ENCODE results near the gene OR52D1. TPM values are rescaled to one million over a fixed set of nuclear protein-coding genes. Genes with fewer than 3 reads are reported as not detected.

Gene OR52D1
- total and polyA plus RNA-seq, 8 donors = not detected

DNA sequence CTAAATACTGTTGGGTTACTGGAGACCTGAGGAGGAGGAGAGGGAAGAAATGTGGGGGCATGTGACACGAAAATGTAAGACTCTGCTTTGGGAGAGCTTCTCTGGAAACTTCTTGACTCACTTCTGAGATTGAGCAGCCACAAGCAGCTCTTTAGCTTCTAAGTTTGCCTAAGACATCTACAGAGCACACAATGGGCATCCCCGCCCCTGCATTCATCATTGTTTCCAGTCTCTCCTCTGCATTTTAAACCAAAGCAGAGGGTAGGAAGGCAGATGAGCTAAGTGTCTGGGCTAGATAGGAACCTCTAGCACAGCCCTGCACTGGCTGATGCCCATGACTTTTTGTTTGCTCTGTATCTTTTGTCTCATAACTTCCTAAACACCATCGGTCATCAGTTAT, 2.1 kb upstream of the OR52D1 start:
- DNase-seq (no peak), FAIRE-seq (no peak), ATAC-seq (no peak)
- Histone ChIP-seq H3K27ac (no peak overlapping the region), H3K27me3 (no peaks in the 10 kb centered on the region), H3K9me3 (no peaks in the 10 kb centered on the region), H3K4me1 (no peaks in the 10 kb centered on the region), H3K4me3 (no peak overlapping the region), H3K36me3 (no peaks in the 10 kb centered on the region)
- 49 to 59% methylated on average over 3 of the region's 3 CpGs for WGBS, 2 donors
- TF ChIP-seq, protein P1, sequence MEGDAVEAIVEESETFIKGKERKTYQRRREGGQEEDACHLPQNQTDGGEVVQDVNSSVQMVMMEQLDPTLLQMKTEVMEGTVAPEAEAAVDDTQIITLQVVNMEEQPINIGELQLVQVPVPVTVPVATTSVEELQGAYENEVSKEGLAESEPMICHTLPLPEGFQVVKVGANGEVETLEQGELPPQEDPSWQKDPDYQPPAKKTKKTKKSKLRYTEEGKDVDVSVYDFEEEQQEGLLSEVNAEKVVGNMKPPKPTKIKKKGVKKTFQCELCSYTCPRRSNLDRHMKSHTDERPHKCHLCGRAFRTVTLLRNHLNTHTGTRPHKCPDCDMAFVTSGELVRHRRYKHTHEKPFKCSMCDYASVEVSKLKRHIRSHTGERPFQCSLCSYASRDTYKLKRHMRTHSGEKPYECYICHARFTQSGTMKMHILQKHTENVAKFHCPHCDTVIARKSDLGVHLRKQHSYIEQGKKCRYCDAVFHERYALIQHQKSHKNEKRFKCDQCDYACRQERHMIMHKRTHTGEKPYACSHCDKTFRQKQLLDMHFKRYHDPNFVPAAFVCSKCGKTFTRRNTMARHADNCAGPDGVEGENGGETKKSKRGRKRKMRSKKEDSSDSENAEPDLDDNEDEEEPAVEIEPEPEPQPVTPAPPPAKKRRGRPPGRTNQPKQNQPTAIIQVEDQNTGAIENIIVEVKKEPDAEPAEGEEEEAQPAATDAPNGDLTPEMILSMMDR (IDR thresholded peaks at IDR 0.05) = no peak
- intact Hi-C loops (cut with DNase I) = no loop called here

DNA sequence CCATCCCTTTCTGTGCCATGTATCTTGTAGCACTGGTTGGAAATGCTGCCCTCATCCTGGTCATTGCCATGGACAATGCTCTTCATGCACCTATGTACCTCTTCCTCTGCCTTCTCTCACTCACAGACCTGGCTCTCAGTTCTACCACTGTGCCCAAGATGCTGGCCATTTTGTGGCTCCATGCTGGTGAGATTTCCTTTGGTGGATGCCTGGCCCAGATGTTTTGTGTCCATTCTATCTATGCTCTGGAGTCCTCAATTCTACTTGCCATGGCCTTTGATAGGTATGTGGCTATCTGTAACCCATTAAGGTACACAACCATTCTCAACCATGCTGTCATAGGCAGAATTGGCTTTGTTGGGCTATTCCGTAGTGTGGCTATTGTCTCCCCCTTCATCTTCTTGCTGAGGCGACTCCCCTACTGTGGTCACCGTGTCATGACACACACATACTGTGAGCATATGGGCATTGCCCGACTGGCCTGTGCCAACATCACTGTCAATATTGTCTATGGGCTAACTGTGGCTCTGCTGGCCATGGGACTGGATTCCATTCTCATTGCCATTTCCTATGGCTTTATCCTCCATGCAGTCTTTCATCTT, 414 bp downstream of the OR52D1 start:
- no peaks in the 10 kb centered on the region for H3K36me3 ChIP-seq
- intact Hi-C loops (cut with DNase I) = no loop called here
- no peak overlapping the region for H3K4me3 ChIP-seq
- H3K4me1 ChIP-seq = no peaks in the 10 kb centered on the region
- no peak for DNase-seq
- ATAC-seq = no peak
- FAIRE-seq = no peak
- WGBS, 2 donors = 88 to 93% methylated on average over 4 of the region's 4 CpGs
- no peaks in the 10 kb centered on the region for H3K27me3 ChIP-seq
- H3K9me3 ChIP-seq = no peaks in the 10 kb centered on the region
- no peak overlapping the region for H3K27ac ChIP-seq
- TF ChIP-seq, protein P1 (IDR thresholded peaks at IDR 0.05) = no peak

DNA sequence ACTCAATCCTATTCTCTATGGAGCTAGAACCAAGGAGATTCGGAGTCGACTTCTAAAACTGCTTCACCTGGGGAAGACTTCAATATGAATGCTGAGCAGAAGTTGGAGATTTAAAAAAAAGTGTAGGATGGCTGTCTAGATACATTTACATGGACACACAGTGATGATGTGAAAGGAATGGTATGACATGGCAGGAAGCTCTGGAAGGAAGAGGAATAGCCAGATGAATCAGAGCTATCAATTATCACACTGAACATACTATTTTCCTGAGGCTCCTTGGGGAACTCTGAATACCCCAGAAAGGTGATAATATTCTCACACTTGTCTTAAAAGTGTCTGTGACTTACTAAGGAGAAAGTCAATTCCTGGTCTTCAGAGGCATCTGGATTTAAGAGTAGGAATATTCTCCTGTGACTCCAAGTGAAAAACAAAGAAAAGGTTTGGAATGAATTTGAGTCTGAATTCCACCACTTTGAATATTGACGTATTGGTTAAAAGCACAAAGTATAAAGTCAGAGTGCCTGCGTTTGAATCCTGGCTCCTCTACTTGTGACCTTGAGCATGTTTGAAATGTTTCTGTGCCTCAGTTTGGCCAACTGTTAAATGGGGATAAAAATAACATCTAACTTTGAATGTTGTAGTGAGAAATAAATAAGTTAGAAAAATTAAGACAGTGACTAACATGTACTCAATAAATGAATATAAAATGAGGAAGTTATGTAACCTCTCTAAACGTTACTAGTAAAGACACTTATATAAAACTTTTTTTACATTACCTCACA, 1.3 kb downstream of the OR52D1 start:
- Histone ChIP-seq H3K9me3 (no peaks in the 10 kb centered on the region), H3K36me3 (no peaks in the 10 kb centered on the region), H3K27ac (no peak overlapping the region), H3K4me1 (no peaks in the 10 kb centered on the region), H3K27me3 (no peaks in the 10 kb centered on the region), H3K4me3 (no peak overlapping the region)
- WGBS, 2 donors = 37 to 41% methylated on average over 5 of the region's 5 CpGs
- no peak for DNase-seq
- intact Hi-C loops (cut with DNase I) = no loop called here
- no peak for FAIRE-seq
- TF ChIP-seq, protein P1 (IDR thresholded peaks at IDR 0.05) = no peak
- no peak for ATAC-seq

DNA sequence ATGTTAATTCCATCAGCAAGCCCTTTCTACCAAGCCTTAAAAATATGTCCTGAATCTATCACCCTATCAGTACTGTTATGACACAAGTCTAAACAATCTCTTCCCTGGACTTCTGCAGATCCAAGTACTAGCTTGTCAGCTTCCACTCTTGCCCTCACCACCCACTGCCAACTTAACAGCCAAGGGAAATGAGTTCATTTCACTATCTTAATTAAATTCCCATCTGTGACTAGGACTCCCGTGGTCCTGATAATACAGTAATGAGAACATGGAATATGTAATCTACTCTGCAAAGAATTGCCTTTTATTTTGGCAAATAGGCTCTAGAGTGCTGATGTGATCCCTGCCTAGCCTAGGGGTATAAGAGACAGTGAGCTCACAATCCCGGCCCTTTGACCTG, 11.2 kb downstream of the OR52D1 start:
- 49 to 64% methylated on average over 2 of the region's 2 CpGs for WGBS, 2 donors
- Histone ChIP-seq H3K4me1 (no peaks in the 10 kb centered on the region), H3K9me3 (no peaks in the 10 kb centered on the region), H3K27ac (no peak overlapping the region), H3K36me3 (no peaks in the 10 kb centered on the region), H3K27me3 (no peaks in the 10 kb centered on the region), H3K4me3 (no peak overlapping the region)
- no peak for FAIRE-seq
- no peak for ATAC-seq
- TF ChIP-seq, protein P1 (IDR thresholded peaks at IDR 0.05) = no peak
- intact Hi-C loops (cut with DNase I) = no loop called here
- DNase-seq = no peak

DNA sequence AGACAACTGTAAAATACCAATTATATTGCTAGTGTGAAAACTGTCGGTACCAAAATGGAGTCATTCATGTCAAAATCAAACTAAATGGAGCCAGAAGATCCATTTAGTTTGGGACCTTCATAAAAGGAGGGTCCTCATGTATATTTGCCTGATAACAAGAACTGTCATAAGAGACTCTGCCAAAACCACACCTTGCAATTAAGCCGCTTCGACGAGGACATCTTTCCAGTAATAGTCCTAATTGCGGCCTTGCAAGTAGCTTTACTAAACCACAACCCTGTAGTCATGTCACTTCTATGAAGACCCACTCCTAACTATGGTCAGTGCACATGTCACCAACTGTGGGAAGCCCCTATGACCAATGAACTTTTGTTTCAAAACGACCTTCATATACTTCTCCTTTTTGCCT, 11.9 kb downstream of the OR52D1 start:
- intact Hi-C loops (cut with DNase I) = no loop called here
- WGBS, 2 donors = 76 to 80% methylated on average over 6 of the region's 6 CpGs
- ATAC-seq = no peak
- H3K27ac ChIP-seq = no peak overlapping the region
- no peaks in the 10 kb centered on the region for H3K27me3 ChIP-seq
- no peak for FAIRE-seq
- no peak overlapping the region for H3K4me3 ChIP-seq
- DNase-seq = no peak
- TF ChIP-seq, protein P1 (IDR thresholded peaks at IDR 0.05) = no peak
- no peaks in the 10 kb centered on the region for H3K9me3 ChIP-seq
- H3K36me3 ChIP-seq = no peaks in the 10 kb centered on the region
- H3K4me1 ChIP-seq = no peaks in the 10 kb centered on the region
